ENCODE measurements around the gene CSMD2.

The CSMD2 gene

GRCh38 chr1:34164771-34165391 lies at the start of gene CSMD2:
TSS of gene CSMD2 (minus strand) at chr1:34165230. CDS start at chr1:34165097, 133 bp downstream.
- no peak for TF ChIP-seq CTCF (IDR thresholded peaks at IDR 0.05; ENCODE audit: low read depth, low read length)
- TF ChIP-seq EZH2phosphoT487 (IDR thresholded peaks at IDR 0.05; ENCODE audit: low read depth) = no peak
- H3K9ac ChIP-seq (ENCODE audit: low read length) = no peak within 1 kb of the TSS
- H2AFZ ChIP-seq (ENCODE audit: low read depth, low read length) = no peak within 1 kb of the TSS
- H3K27ac ChIP-seq (ENCODE audit: low read length) = no peak within 1 kb of the TSS
- no peaks in the 10 kb centered on the region for H3K36me3 ChIP-seq (replicated peaks; ENCODE audit: low read depth, low read length)
- no peak within 1 kb of the TSS for H3K4me2 ChIP-seq (ENCODE audit: low read length)
- H3K4me1 ChIP-seq (ENCODE audit: low read length) = no peaks in the 10 kb centered on the region
- no peaks in the 10 kb centered on the region for H4K20me1 ChIP-seq (ENCODE audit: insufficient read depth, low read length)
- 0 out of 2 replicates have a peak, but pooled peaks cover 7% of the 10 kb centered on the region for H3K27me3 ChIP-seq (ENCODE audit: low read depth, low read length)
- no peaks in the 10 kb centered on the region for H3K79me2 ChIP-seq (ENCODE audit: low read length)
- no peak within 1 kb of the TSS for H3K4me3 ChIP-seq (ENCODE audit: low read length)
- no peaks in the 10 kb centered on the region for H3K9me3 ChIP-seq (ENCODE audit: insufficient read depth, low read length)

GRCh38 chr1:34213956-34214355 lies 48.9 kb upstream of the CSMD2 start:
- no peaks in the 10 kb centered on the region for H3K79me2 ChIP-seq (ENCODE audit: low read length)
- no peaks in the 10 kb centered on the region for H3K36me3 ChIP-seq (replicated peaks; ENCODE audit: low read depth, low read length)
- H3K27me3 ChIP-seq (ENCODE audit: low read depth, low read length) = 0 out of 2 replicates have a peak, but pooled peaks cover 4% of the 10 kb centered on the region
- no peaks in the 10 kb centered on the region for H4K20me1 ChIP-seq (ENCODE audit: insufficient read depth, low read length)
- no peak overlapping the region for H3K4me2 ChIP-seq (ENCODE audit: low read length)
- H3K4me3 ChIP-seq (ENCODE audit: low read length) = no peak overlapping the region
- no peak overlapping the region for H2AFZ ChIP-seq (ENCODE audit: low read depth, low read length)
- no peak overlapping the region for H3K27ac ChIP-seq (ENCODE audit: low read length)
- no peak overlapping the region for H3K9ac ChIP-seq (ENCODE audit: low read length)
- TF ChIP-seq CTCF (IDR thresholded peaks at IDR 0.05; ENCODE audit: low read depth, low read length) (no peak), EZH2phosphoT487 (IDR thresholded peaks at IDR 0.05; ENCODE audit: low read depth) (no peak)
- no peaks in the 10 kb centered on the region for H3K4me1 ChIP-seq (ENCODE audit: low read length)
- H3K9me3 ChIP-seq (ENCODE audit: insufficient read depth, low read length) = no peaks in the 10 kb centered on the region

GRCh38 chr1:34212673-34213072 lies 47.6 kb upstream of the CSMD2 start:
- H4K20me1 ChIP-seq (ENCODE audit: insufficient read depth, low read length) = no peaks in the 10 kb centered on the region
- no peak overlapping the region for H3K4me3 ChIP-seq (ENCODE audit: low read length)
- H3K27ac ChIP-seq (ENCODE audit: low read length) = no peak overlapping the region
- H3K27me3 ChIP-seq (ENCODE audit: low read depth, low read length) = 0 out of 2 replicates have a peak, but pooled peaks cover under 1% of the 10 kb centered on the region
- TF ChIP-seq CTCF (IDR thresholded peaks at IDR 0.05; ENCODE audit: low read depth, low read length) (no peak), EZH2phosphoT487 (IDR thresholded peaks at IDR 0.05; ENCODE audit: low read depth) (no peak)
- no peak overlapping the region for H3K9ac ChIP-seq (ENCODE audit: low read length)
- H3K9me3 ChIP-seq (ENCODE audit: insufficient read depth, low read length) = no peaks in the 10 kb centered on the region
- H3K79me2 ChIP-seq (ENCODE audit: low read length) = no peaks in the 10 kb centered on the region
- H2AFZ ChIP-seq (ENCODE audit: low read depth, low read length) = no peak overlapping the region
- H3K36me3 ChIP-seq (replicated peaks; ENCODE audit: low read depth, low read length) = no peaks in the 10 kb centered on the region
- H3K4me1 ChIP-seq (ENCODE audit: low read length) = no peaks in the 10 kb centered on the region
- H3K4me2 ChIP-seq (ENCODE audit: low read length) = no peak overlapping the region

- no peak overlapping the region for H3K27ac ChIP-seq (ENCODE audit: low read length)
- no peaks in the 10 kb centered on the region for H3K27me3 ChIP-seq (ENCODE audit: low read depth, low read length)
- TF ChIP-seq EZH2phosphoT487 (IDR thresholded peaks at IDR 0.05; ENCODE audit: low read depth) (no peak), CTCF (IDR thresholded peaks at IDR 0.05; ENCODE audit: low read depth, low read length) (no peak)
- H3K4me3 ChIP-seq (ENCODE audit: low read length) = no peak overlapping the region
- no peak overlapping the region for H3K4me2 ChIP-seq (ENCODE audit: low read length)
- H3K4me1 ChIP-seq (ENCODE audit: low read length) = no peaks in the 10 kb centered on the region
- no peaks in the 10 kb centered on the region for H4K20me1 ChIP-seq (ENCODE audit: insufficient read depth, low read length)
- no peaks in the 10 kb centered on the region for H3K9me3 ChIP-seq (ENCODE audit: insufficient read depth, low read length)
- no peaks in the 10 kb centered on the region for H3K79me2 ChIP-seq (ENCODE audit: low read length)
- H2AFZ ChIP-seq (ENCODE audit: low read depth, low read length) = no peak overlapping the region
- no peaks in the 10 kb centered on the region for H3K36me3 ChIP-seq (replicated peaks; ENCODE audit: low read depth, low read length)
- H3K9ac ChIP-seq (ENCODE audit: low read length) = no peak overlapping the region
Observed at GRCh38 chr1:34199927-34200326, 34.9 kb upstream of the CSMD2 start.
